Lung (tissue), 12 donors: ENCODE results near the gene HTR3A. TPM values are rescaled to one million over a fixed set of nuclear protein-coding genes. Genes with fewer than 3 reads are reported as not detected.

Experiments
- ATAC-seq: fragments of 200-7000 bp; cut with Tn5 transposase; one replicate; pipeline ENCODE4 v1.9.1; 2020; ENCODE audit warnings: moderate number of reproducible peaks; ENCODE audit not compliant: insufficient read depth, low FRiP score
- DNase-seq, 3 donors: peaks; one replicate each; pipeline ENCODE4 v3.0.0-alpha.2; 2013 to 2017
- H3K27ac ChIP-seq, 2 donors: one replicate each; pipeline ENCODE4 v1.5.1; 2013; ENCODE audit warnings: mild to moderate bottlenecking in 2 of 2, moderate library complexity in 2 of 2, control low read depth in 1 of 2, inconsistent platforms in 1 of 2, low read depth in 1 of 2, low read length in 1 of 2
- H3K27me3 ChIP-seq, 3 donors: one replicate each; pipeline ENCODE4 v1.5.1; 2013; ENCODE audit warnings: low read length in 2 of 3; ENCODE audit not compliant: control insufficient read depth in 3 of 3, insufficient read depth in 3 of 3
- H3K36me3 ChIP-seq, 4 donors: one replicate each; pipeline ENCODE4 v1.5.1; 2013; ENCODE audit warnings: low read length in 4 of 4, mild to moderate bottlenecking in 1 of 4, moderate library complexity in 1 of 4; ENCODE audit not compliant: control insufficient read depth in 4 of 4, insufficient read depth in 4 of 4
- H3K4me1 ChIP-seq, 5 donors: one replicate each; pipeline ENCODE4 v1.5.1; 2013; ENCODE audit warnings: low read length in 5 of 5, mild to moderate bottlenecking in 2 of 5, moderate library complexity in 1 of 5; ENCODE audit not compliant: control insufficient read depth in 5 of 5, insufficient read depth in 5 of 5
- H3K4me3 ChIP-seq: one replicate; pipeline ENCODE4 v1.5.1; 2013; ENCODE audit warnings: mild to moderate bottlenecking, control low read depth, moderate library complexity
- H3K9ac ChIP-seq, 2 donors: one replicate each; pipeline ENCODE4 v1.5.1; 2013; ENCODE audit warnings: low read length in 2 of 2, control low read depth in 1 of 2; ENCODE audit not compliant: insufficient read depth in 1 of 2
- H3K9me3 ChIP-seq, 4 donors: one replicate each; pipeline ENCODE4 v1.5.1; 2013; ENCODE audit warnings: low read length in 3 of 4, mild to moderate bottlenecking in 1 of 4, moderate library complexity in 1 of 4; ENCODE audit not compliant: control insufficient read depth in 4 of 4, insufficient read depth in 3 of 4
- WGBS, 2 donors: extraction: QIAGEN DNeasy Blood & Tissue Kit; methylation state at CpG; one replicate each; pipeline ENCODE4 v1.1.7; 2013; 5-methylcytosine and 5-hydroxymethylcytosine counted together
- polyA plus RNA-seq, 2 donors: library from polyadenylated mRNA; stranded (reverse); fragments of 200-250 nt; gene quantifications; one replicate each; pipeline ENCODE4 v1.2.1, GENCODE V29; 2013
- total RNA-seq, 2 donors: library from RNA; depleted of rRNA in 1 of 2; stranded (reverse); fragments of >200 nt in 1 of 2; gene quantifications; one replicate each; pipeline ENCODE4 v1.2.1, GENCODE V29; 2014 to 2021
- TF ChIP-seq, protein P1 (sequence below): IDR thresholded peaks from 2 replicates; pipeline ENCODE4 v1.5.1; 2012; ENCODE audit warnings: mild to moderate bottlenecking; ENCODE audit errors: control extremely low read depth, extremely low read depth
- donor health status: control.
- donor health status: control.
- donor health status: Bipolar disorder and iron deficiency.
- donor health status: healthy.
- donor health status: DM: yes; HTN: yes; CAD: no.

Gene HTR3A
- total and polyA plus RNA-seq, 4 donors, result 0.16 to 0.78 (median 0.43) TPM; not detected in 1

- Histone ChIP-seq H3K9me3 (no peaks in the 10 kb centered on the region), H3K27ac (no peak overlapping the region), H3K27me3 (peaks cover 0 to 3% (median 0%) of the 10 kb centered on the region in 3 donors), H3K9ac (no peak overlapping the region), H3K36me3 (no peaks in the 10 kb centered on the region), H3K4me1 (peaks cover 0 to 10% (median 0%) of the 10 kb centered on the region in 5 donors), H3K4me3 (no peak overlapping the region)
- ATAC-seq (no peak), DNase-seq (no peak)
- WGBS, 2 donors, result 52 to 71% methylated on average over 5 of the region's 5 CpGs
- TF ChIP-seq, protein P1, sequence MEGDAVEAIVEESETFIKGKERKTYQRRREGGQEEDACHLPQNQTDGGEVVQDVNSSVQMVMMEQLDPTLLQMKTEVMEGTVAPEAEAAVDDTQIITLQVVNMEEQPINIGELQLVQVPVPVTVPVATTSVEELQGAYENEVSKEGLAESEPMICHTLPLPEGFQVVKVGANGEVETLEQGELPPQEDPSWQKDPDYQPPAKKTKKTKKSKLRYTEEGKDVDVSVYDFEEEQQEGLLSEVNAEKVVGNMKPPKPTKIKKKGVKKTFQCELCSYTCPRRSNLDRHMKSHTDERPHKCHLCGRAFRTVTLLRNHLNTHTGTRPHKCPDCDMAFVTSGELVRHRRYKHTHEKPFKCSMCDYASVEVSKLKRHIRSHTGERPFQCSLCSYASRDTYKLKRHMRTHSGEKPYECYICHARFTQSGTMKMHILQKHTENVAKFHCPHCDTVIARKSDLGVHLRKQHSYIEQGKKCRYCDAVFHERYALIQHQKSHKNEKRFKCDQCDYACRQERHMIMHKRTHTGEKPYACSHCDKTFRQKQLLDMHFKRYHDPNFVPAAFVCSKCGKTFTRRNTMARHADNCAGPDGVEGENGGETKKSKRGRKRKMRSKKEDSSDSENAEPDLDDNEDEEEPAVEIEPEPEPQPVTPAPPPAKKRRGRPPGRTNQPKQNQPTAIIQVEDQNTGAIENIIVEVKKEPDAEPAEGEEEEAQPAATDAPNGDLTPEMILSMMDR, result no peak
These were observed 57.0 kb downstream of the HTR3A start for GRCh38 chr11:114031967-114032320.

- Histone ChIP-seq H3K27me3 (peaks cover 0 to 3% (median 0%) of the 10 kb centered on the region in 3 donors), H3K4me3 (no peak overlapping the region), H3K27ac (no peak overlapping the region), H3K9me3 (no peaks in the 10 kb centered on the region), H3K36me3 (no peaks in the 10 kb centered on the region), H3K4me1 (peaks cover 0 to 10% (median 0%) of the 10 kb centered on the region in 5 donors), H3K9ac (no peak overlapping the region)
- TF ChIP-seq, protein P1, result no peak
- WGBS, 2 donors, result 62 to 78% methylated on average over 5 of the region's 5 CpGs
- DNase-seq (no peak), ATAC-seq (no peak)
These were observed 58.2 kb downstream of the HTR3A start for GRCh38 chr11:114033066-114033465.

DNA sequence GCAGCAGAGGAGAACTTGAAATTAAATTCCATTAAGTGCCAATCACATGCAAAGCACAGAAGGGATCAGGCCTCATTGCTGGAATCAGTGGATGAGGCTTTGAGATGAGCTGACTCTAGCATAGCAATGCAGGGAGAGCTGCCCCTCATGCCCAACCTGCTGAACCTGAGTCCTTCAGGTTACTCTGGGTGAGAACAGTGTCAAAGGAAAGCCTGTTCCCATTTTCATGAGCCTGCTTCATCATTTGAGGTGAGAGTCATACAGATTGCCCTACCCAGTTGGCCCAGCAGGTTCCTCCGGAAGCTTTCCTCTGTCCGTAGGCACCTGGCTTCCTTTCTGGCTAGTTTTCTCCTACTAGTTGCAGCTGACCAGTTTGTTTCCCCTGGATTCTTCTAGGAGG lies 58.7 kb downstream of the HTR3A start:
- H3K4me1 ChIP-seq, result peaks cover 0 to 10% (median 0%) of the 10 kb centered on the region in 5 donors
- no peak for DNase-seq
- no peaks in the 10 kb centered on the region for H3K36me3 ChIP-seq
- no peak overlapping the region for H3K9ac ChIP-seq
- H3K27ac ChIP-seq, result no peak overlapping the region
- 91 to 93% methylated on average over 2 of the region's 2 CpGs for WGBS, 2 donors
- no peaks in the 10 kb centered on the region for H3K9me3 ChIP-seq
- ATAC-seq, result no peak
- no peak overlapping the region for H3K4me3 ChIP-seq
- H3K27me3 ChIP-seq, result no peaks in the 10 kb centered on the region
- TF ChIP-seq, protein P1, result no peak

- Histone ChIP-seq H3K9ac (no peak overlapping the region), H3K36me3 (no peaks in the 10 kb centered on the region), H3K27me3 (no peaks in the 10 kb centered on the region), H3K27ac (no peak overlapping the region), H3K4me1 (peaks cover 0 to 10% (median 0%) of the 10 kb centered on the region in 5 donors), H3K9me3 (no peaks in the 10 kb centered on the region), H3K4me3 (no peak overlapping the region)
- ATAC-seq (no peak), DNase-seq (peak in 1 of 3 donors; percentile 38)
- 87% methylated on average over 11 of the region's 11 CpGs for WGBS, 2 donors
- TF ChIP-seq, protein P1, result no peak
These were observed 60.0 kb downstream of the HTR3A start for GRCh38 chr11:114034956-114035355.
